Stimulated activated CD4-positive, alpha-beta T cell treated with anti-CD3 and anti-CD28 coated beads, TNF-alpha, amount 100 ng/mL, for 4 hours (primary cell): ENCODE measurements around the gene ZDHHC16.
A peak's percentile ranks its signal among the peaks of the same experiment; 100 is the strongest.
"Not testable (repeated sequence)": the region's sequence is repeated elsewhere in the genome, so short reads cannot be mapped to it uniquely, and the experiment has no call there.

Experiments
- DNase-seq, 3 experiments: peaks; one replicate each; pipeline ENCODE4 v3.0.0-alpha.2; 2020; ENCODE audit warnings: low read depth in 3 of 3

Gene ZDHHC16

GRCh38 chr10:97434557-97434956 is 11.4 kb upstream of the ZDHHC16 start:
- no peak for DNase-seq

- no peak for DNase-seq
Measured at GRCh38 chr10:97435211-97435610, 10.8 kb upstream of the ZDHHC16 start.

GRCh38 chr10:97442277-97442676 is 3.7 kb upstream of the ZDHHC16 start:
- DNase-seq = no peak

- no peak for DNase-seq
Measured at GRCh38 chr10:97444212-97444611, 1.8 kb upstream of the ZDHHC16 start.

- no peak for DNase-seq
Measured at GRCh38 chr10:97445357-97445721, 636 bp upstream of the ZDHHC16 start.

GRCh38 chr10:97450828-97451227 is 4.9 kb downstream of the ZDHHC16 start:
- DNase-seq = no peak

- DNase-seq = no peak
Measured at GRCh38 chr10:97451605-97452004, 5.6 kb downstream of the ZDHHC16 start.

GRCh38 chr10:97452352-97452751 is 6.4 kb downstream of the ZDHHC16 start:
- DNase-seq = no peak

- peak in 2 of 3 experiments; percentile 9 to 36 for DNase-seq
Measured at GRCh38 chr10:97454330-97455036, 8.5 kb downstream of the ZDHHC16 start.

- no peak for DNase-seq
Measured at GRCh38 chr10:97456034-97456685, 10.2 kb downstream of the ZDHHC16 start.

- DNase-seq = no peak
Measured at GRCh38 chr10:97456686-97457065, 10.7 kb downstream of the ZDHHC16 start.

GRCh38 chr10:97459111-97459510 is 13.1 kb downstream of the ZDHHC16 start:
- no peak for DNase-seq

- DNase-seq = no peak
Measured at GRCh38 chr10:97459933-97460332, 14.0 kb downstream of the ZDHHC16 start.

- DNase-seq = no peak
Measured at GRCh38 chr10:97462309-97462708, 16.3 kb downstream of the ZDHHC16 start.

- DNase-seq = no peak
Measured at GRCh38 chr10:97463363-97464132, 17.6 kb downstream of the ZDHHC16 start.

- no peak for DNase-seq
Measured at GRCh38 chr10:97464226-97464625, 18.3 kb downstream of the ZDHHC16 start.

GRCh38 chr10:97465982-97466381 is 20.0 kb downstream of the ZDHHC16 start:
- no peak for DNase-seq

GRCh38 chr10:97466755-97467154 is 20.8 kb downstream of the ZDHHC16 start:
- DNase-seq = no peak

- no peak for DNase-seq
Measured at GRCh38 chr10:97468162-97468561, 22.2 kb downstream of the ZDHHC16 start.

GRCh38 chr10:97468781-97469180 is 22.8 kb downstream of the ZDHHC16 start:
- DNase-seq = not testable (repeated sequence)

- no peak for DNase-seq
Measured at GRCh38 chr10:97474918-97475317, 28.9 kb downstream of the ZDHHC16 start.

- no peak for DNase-seq
Measured at GRCh38 chr10:97475936-97476594, 30.1 kb downstream of the ZDHHC16 start.
